Fibroblast of lung (primary cell): ENCODE measurements around the gene LGALS3BP. TPM values are rescaled to one million over a fixed set of nuclear protein-coding genes. Genes with fewer than 3 reads are reported as not detected.
A peak's percentile ranks its signal among the peaks of the same experiment; 100 is the strongest.

Experiments
- DNase-seq, 2 donors: peaks; one replicate each; pipeline versions ENCODE4 v3.0.0 to v3.0.0-alpha.2; 2010; ENCODE audit warnings: low read depth in 2 of 2
- H2AFZ ChIP-seq: 2 replicates; pipeline ENCODE4 v1.5.1; 2012; ENCODE audit warnings: low read length, control low read depth, inconsistent platforms
- H3K27ac ChIP-seq: 2 replicates; pipeline ENCODE4 v1.5.1; 2011; ENCODE audit warnings: low read length, control low read depth; ENCODE audit not compliant: insufficient read depth
- H3K27me3 ChIP-seq: 2 replicates; pipeline ENCODE4 v1.5.1; 2011; ENCODE audit warnings: mild to moderate bottlenecking, low read length; ENCODE audit not compliant: control insufficient read depth, insufficient read depth
- H3K36me3 ChIP-seq: 2 replicates; pipeline ENCODE4 v1.5.1; 2011; ENCODE audit warnings: low read length; ENCODE audit not compliant: control insufficient read depth, insufficient read depth
- H3K4me1 ChIP-seq: 2 replicates; pipeline ENCODE4 v1.5.1; 2011; ENCODE audit warnings: low read length; ENCODE audit not compliant: control insufficient read depth, insufficient read depth; ENCODE audit errors: extremely low read depth
- H3K4me2 ChIP-seq: 2 replicates; pipeline ENCODE4 v1.5.1; 2011; ENCODE audit warnings: low read length, control low read depth; ENCODE audit not compliant: insufficient read depth; ENCODE audit errors: extremely low read depth
- H3K4me3 ChIP-seq, 4 experiments: fragments of 200-600 bp in 1 of 4; sonication (generic) in 1 of 4; replicated peaks in 1 of 4; 2 replicates each; pipeline ENCODE4 v1.5.1; 2011 to 2016; ENCODE audit warnings: low read length in 4 of 4, low read depth in 3 of 4, mild to moderate bottlenecking in 3 of 4, control low read depth in 2 of 4, inconsistent platforms in 1 of 4, mixed read lengths in 1 of 4; ENCODE audit not compliant: insufficient read depth in 1 of 4; ENCODE audit errors: control extremely low read depth in 1 of 4
- H3K79me2 ChIP-seq: 2 replicates; pipeline ENCODE4 v1.5.1; 2012; ENCODE audit warnings: mild to moderate bottlenecking, low read length, inconsistent platforms; ENCODE audit not compliant: control insufficient read depth, insufficient read depth
- H3K9ac ChIP-seq: 2 replicates; pipeline ENCODE4 v1.5.1; 2011; ENCODE audit warnings: mild to moderate bottlenecking, low read length, control low read depth; ENCODE audit not compliant: insufficient read depth
- H3K9me3 ChIP-seq: 2 replicates; pipeline ENCODE4 v1.5.1; 2012; ENCODE audit warnings: low read depth, low read length; ENCODE audit not compliant: control insufficient read depth, insufficient read depth
- H4K20me1 ChIP-seq: 2 replicates; pipeline ENCODE4 v1.5.1; 2011; ENCODE audit warnings: low read length; ENCODE audit not compliant: control insufficient read depth, insufficient read depth; ENCODE audit errors: extremely low read depth
- CTCF ChIP-seq, 2 donors: IDR thresholded peaks in 1 of 2; conservative IDR thresholded peaks in 1 of 2; 1 replicate in 1 of 2; 2 replicates in 1 of 2; pipeline ENCODE4 v1.5.1; 2011 to 2012; ENCODE audit warnings: low read length in 2 of 2, control low read depth in 1 of 2, inconsistent platforms in 1 of 2, low read depth in 1 of 2, mild to moderate bottlenecking in 1 of 2
- EZH2 ChIP-seq: IDR thresholded peaks from 2 replicates; pipeline ENCODE4 v1.5.1; 2012; ENCODE audit warnings: low read length, control low read depth, mild to moderate bottlenecking; ENCODE audit errors: missing control alignments
- polyA plus RNA-seq, 2 donors: library from polyadenylated mRNA; depleted of rRNA in 1 of 2; stranded (reverse) in 1 of 2; unstranded in 1 of 2; fragments of >200 nt; gene quantifications; 2 replicates each; pipeline ENCODE4 v1.2.1, GENCODE V29; 2011 to 2012; ENCODE audit warnings: missing spikeins in 1 of 2
- total RNA-seq: library from RNA; depleted of rRNA; stranded (reverse); fragments of >200 nt; gene quantifications from 2 replicates; pipeline ENCODE4 v1.2.1, GENCODE V29; 2014

Gene LGALS3BP
- total and polyA plus RNA-seq, 2 donors (not counting 1 experiment from before 2014, with no cell fraction given) = 128 to 387 TPM

- Histone ChIP-seq H3K9me3 (no peaks in the 10 kb centered on the region), H2AFZ (no peak overlapping the region), H3K27me3 (no peaks in the 10 kb centered on the region), H3K9ac (no peak overlapping the region), H3K4me3 (no peak overlapping the region), H3K4me2 (peak overlapping the region; percentile 37), H3K27ac (no peak overlapping the region), H3K36me3 (no peaks in the 10 kb centered on the region), H3K79me2 (no peaks in the 10 kb centered on the region), H4K20me1 (no peaks in the 10 kb centered on the region), H3K4me1 (peaks cover 30% of the 10 kb centered on the region)
- DNase-seq = peak in 1 of 2 donors; percentile 68
- TF ChIP-seq CTCF (conservative IDR thresholded peaks at IDR 0.05 in 1 of 2, IDR thresholded peaks at IDR 0.05 in 1 of 2; ENCODE audit: low read depth in 1 of 2, low read length in 2 of 2) (no peak), EZH2 (no peak)
Observed at GRCh38 chr17:79027925-79028491, 48.3 kb upstream of the LGALS3BP start.

- Histone ChIP-seq H3K4me3 (no peak overlapping the region), H2AFZ (no peak overlapping the region), H4K20me1 (no peaks in the 10 kb centered on the region), H3K4me1 (peaks cover 30% of the 10 kb centered on the region), H3K36me3 (no peaks in the 10 kb centered on the region), H3K9ac (peak overlapping the region; percentile 18), H3K4me2 (peak overlapping the region; percentile 66), H3K9me3 (no peaks in the 10 kb centered on the region), H3K27ac (peak overlapping the region; percentile 34), H3K27me3 (no peaks in the 10 kb centered on the region), H3K79me2 (no peaks in the 10 kb centered on the region)
- no peak for TF ChIP-seq EZH2
- no peak for TF ChIP-seq CTCF (conservative IDR thresholded peaks at IDR 0.05 in 1 of 2, IDR thresholded peaks at IDR 0.05 in 1 of 2; ENCODE audit: low read depth in 1 of 2, low read length in 2 of 2)
- no peak for DNase-seq
Observed at GRCh38 chr17:79027274-79027924, 47.7 kb upstream of the LGALS3BP start.

GRCh38 chr17:79026376-79027273, 46.9 kb upstream of the LGALS3BP start:
- Histone ChIP-seq H3K27ac (peak overlapping the region; percentile 67), H3K36me3 (no peaks in the 10 kb centered on the region), H2AFZ (peak overlapping the region; percentile 25), H4K20me1 (no peaks in the 10 kb centered on the region), H3K4me3 (no peak overlapping the region), H3K4me2 (peak overlapping the region; percentile 82), H3K9me3 (no peaks in the 10 kb centered on the region), H3K4me1 (peaks cover 30% of the 10 kb centered on the region), H3K9ac (peak overlapping the region; percentile 18), H3K79me2 (no peaks in the 10 kb centered on the region), H3K27me3 (no peaks in the 10 kb centered on the region)
- peak; percentile 54 to 74 for DNase-seq
- TF ChIP-seq CTCF (conservative IDR thresholded peaks at IDR 0.05 in 1 of 2, IDR thresholded peaks at IDR 0.05 in 1 of 2; ENCODE audit: low read depth in 1 of 2, low read length in 2 of 2) = no peak
- TF ChIP-seq EZH2 = no peak
